T-helper 17 cell (primary cell): ENCODE measurements around the gene CAMSAP1. TPM values are rescaled to one million over a fixed set of nuclear protein-coding genes. Genes with fewer than 3 reads are reported as not detected.

ENCODE experiments used
- ATAC-seq: fragments of 150-1000 bp; cut with Tn5 transposase; 2 replicates; pipeline ENCODE4 v1.10.0; 2021; ENCODE audit warnings: mild to moderate bottlenecking, moderate library complexity
- DNase-seq, 3 donors: peaks; one replicate each; pipeline versions ENCODE4 v3.0.0 to v3.0.0-alpha.2; 2020 to 2021
- H3K9me3 ChIP-seq: one replicate; pipeline ENCODE4 v1.7.0; 2013; ENCODE audit warnings: low read length, mild to moderate bottlenecking; ENCODE audit not compliant: control insufficient read depth, poor library complexity, severe bottlenecking
- H3K27ac Mint-ChIP-seq: one replicate; pipeline ENCODE4 v1.8.0; 2022; ENCODE audit warnings: mild to moderate bottlenecking, moderate library complexity, mixed read lengths
- H3K27me3 Mint-ChIP-seq: one replicate; pipeline ENCODE4 v1.8.0; 2022; ENCODE audit warnings: mixed read lengths
- H3K36me3 Mint-ChIP-seq: one replicate; pipeline ENCODE4 v1.8.0; 2022; ENCODE audit warnings: low read depth, mixed read lengths
- H3K4me1 Mint-ChIP-seq: one replicate; pipeline ENCODE4 v1.8.0; 2022; ENCODE audit warnings: mild to moderate bottlenecking, mixed read lengths
- H3K4me3 Mint-ChIP-seq: one replicate; pipeline ENCODE4 v1.8.0; 2022; ENCODE audit warnings: mild to moderate bottlenecking, moderate library complexity, mixed read lengths
- total RNA-seq, 4 donors: library from RNA in 2 of 4; stranded (reverse) in 2 of 4; gene quantifications; one replicate each; pipeline ENCODE4 v1.2.3 and lab custom pipeline; 2022 to 2026

CAMSAP1 gene
- total RNA-seq, 2 donors from 2014 or later: 32.6 to 39.3 TPM

- Mint-ChIP-seq H3K4me3 (no peak overlapping the region), H3K27me3 (peaks cover 6% of the 10 kb centered on the region), H3K4me1 (peaks cover 2% of the 10 kb centered on the region), H3K27ac (no peak overlapping the region), H3K36me3 (no peaks in the 10 kb centered on the region)
- no peak for DNase-seq
- H3K9me3 ChIP-seq: no peaks in the 10 kb centered on the region
- no peak for ATAC-seq
These were observed 146.0 kb downstream of the CAMSAP1 start for GRCh38 chr9:135761150-135761844.

GRCh38 chr9:135760465-135760864 lies 146.9 kb downstream of the CAMSAP1 start:
- peaks cover 4% of the 10 kb centered on the region for H3K4me1 Mint-ChIP-seq
- H3K27me3 Mint-ChIP-seq: peaks cover 6% of the 10 kb centered on the region
- H3K27ac Mint-ChIP-seq: no peak overlapping the region
- H3K36me3 Mint-ChIP-seq: no peaks in the 10 kb centered on the region
- H3K4me3 Mint-ChIP-seq: no peak overlapping the region
- DNase-seq (no peak), ATAC-seq (no peak)
- H3K9me3 ChIP-seq: no peaks in the 10 kb centered on the region

DNA sequence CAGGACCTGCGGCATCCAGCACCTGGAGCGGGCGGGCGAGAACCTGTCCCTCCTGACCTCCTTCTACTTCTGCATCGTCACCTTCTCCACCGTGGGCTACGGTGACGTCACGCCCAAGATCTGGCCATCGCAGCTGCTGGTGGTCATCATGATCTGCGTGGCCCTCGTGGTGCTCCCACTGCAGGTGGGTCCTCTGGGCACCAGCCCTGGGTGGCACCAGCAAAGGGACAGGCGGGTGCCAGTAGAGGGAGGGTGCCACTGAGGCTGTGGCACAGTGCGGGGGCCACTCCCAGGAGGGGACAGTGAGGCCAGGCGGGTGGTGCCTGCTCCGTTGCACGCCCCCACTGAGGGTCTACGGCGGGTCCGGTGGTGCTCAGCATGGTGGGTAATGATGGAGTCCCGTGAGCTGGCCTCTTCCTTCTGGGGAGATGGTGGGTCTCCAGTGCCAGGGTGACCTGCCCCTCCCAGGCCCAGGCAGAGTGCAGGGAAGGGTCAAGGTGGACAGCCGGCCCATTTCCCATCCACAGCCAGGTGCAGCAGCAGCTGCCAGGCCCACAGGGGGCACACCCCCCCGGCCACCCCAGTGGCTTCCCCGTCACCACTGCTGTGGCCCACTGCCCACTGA lies 147.6 kb downstream of the CAMSAP1 start:
- no peaks in the 10 kb centered on the region for H3K36me3 Mint-ChIP-seq
- no peak overlapping the region for H3K4me3 Mint-ChIP-seq
- H3K4me1 Mint-ChIP-seq: peaks cover 4% of the 10 kb centered on the region
- H3K9me3 ChIP-seq: no peaks in the 10 kb centered on the region
- no peak overlapping the region for H3K27ac Mint-ChIP-seq
- H3K27me3 Mint-ChIP-seq: peaks cover 6% of the 10 kb centered on the region
- no peak for DNase-seq
- ATAC-seq: no peak

GRCh38 chr9:135758870-135759269 lies 148.5 kb downstream of the CAMSAP1 start:
- Mint-ChIP-seq H3K27me3 (peaks cover 6% of the 10 kb centered on the region), H3K4me3 (no peak overlapping the region), H3K4me1 (peaks cover 4% of the 10 kb centered on the region), H3K36me3 (no peaks in the 10 kb centered on the region), H3K27ac (no peak overlapping the region)
- ATAC-seq (no peak), DNase-seq (no peak)
- H3K9me3 ChIP-seq: no peaks in the 10 kb centered on the region

Other genes starting within 250 kb of the CAMSAP1 start
- not detected for gene LCN9, start 244.2 kb downstream of the CAMSAP1 start, total RNA-seq
- gene SOHLH1, start 208.1 kb downstream of the CAMSAP1 start, total RNA-seq: not detected
- gene KCNT1, start 205.4 kb downstream of the CAMSAP1 start, total RNA-seq: under 1 TPM; 0.23 to 0.37 TPM
- gene UBAC1, start 53.8 kb upstream of the CAMSAP1 start, total RNA-seq: 10 to 100 TPM; 23.2 to 23.7 TPM
- gene NACC2, start 187.7 kb upstream of the CAMSAP1 start, total RNA-seq: 1 to 10 TPM; 5.8 to 5.9 TPM
- 10 to 100 TPM; 17.9 to 21.8 TPM for gene TMEM250, start 211.3 kb upstream of the CAMSAP1 start, total RNA-seq